H7 (cell line): Measurements from ENCODE around the gene PLEKHD1. TPM values are rescaled to one million over a fixed set of nuclear protein-coding genes. Genes with fewer than 3 reads are reported as not detected.

ENCODE experiments used
- DNase-seq: peaks from one replicate; pipeline ENCODE4 v3.0.0; 2012
- H3K27me3 ChIP-seq: 2 replicates; pipeline ENCODE4 v1.6.0; 2011; ENCODE audit warnings: mild to moderate bottlenecking, low read length; ENCODE audit not compliant: control insufficient read depth, insufficient read depth
- H3K36me3 ChIP-seq: replicated peaks from 2 replicates; pipeline ENCODE4 v1.5.1; 2011; ENCODE audit warnings: low read length; ENCODE audit not compliant: control insufficient read depth, insufficient read depth
- H3K4me3 ChIP-seq: 2 replicates; pipeline ENCODE4 v1.5.1; 2011; ENCODE audit warnings: low read depth, mild to moderate bottlenecking, control low read depth, low read length, moderate library complexity; ENCODE audit not compliant: insufficient read depth
- total RNA-seq: library from RNA; depleted of rRNA; stranded (reverse); fragments of >200 nt; shearing (Covaris generic); gene quantifications from 2 replicates; pipeline ENCODE4 v1.2.3, GENCODE V29; 2014

PLEKHD1 gene
- total RNA-seq, 1 experiment from 2014 or later = 0.10 TPM

DNA sequence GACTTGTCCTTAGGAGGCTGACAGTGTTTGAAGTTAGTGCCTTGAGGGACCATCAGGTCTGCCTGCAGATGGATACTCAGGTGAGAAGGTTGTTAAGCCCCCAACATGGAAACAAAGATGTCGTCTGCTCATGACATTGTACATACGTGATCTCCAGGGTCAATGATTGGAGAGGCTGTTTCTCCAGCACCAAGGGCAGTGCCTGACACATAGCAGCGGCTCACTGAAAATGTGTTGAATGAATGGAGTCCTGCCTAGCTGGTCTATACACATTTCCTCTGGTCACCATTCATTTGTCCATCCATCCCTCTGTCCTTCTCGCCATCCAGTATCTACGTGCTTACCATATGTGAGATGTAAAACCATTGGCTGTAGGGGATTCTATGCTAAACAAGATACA, 83.0 kb downstream of the PLEKHD1 start:
- no peaks in the 10 kb centered on the region for H3K36me3 ChIP-seq
- peaks cover 37% of the 10 kb centered on the region for H3K27me3 ChIP-seq
- DNase-seq = no peak
- H3K4me3 ChIP-seq = no peak overlapping the region

DNA sequence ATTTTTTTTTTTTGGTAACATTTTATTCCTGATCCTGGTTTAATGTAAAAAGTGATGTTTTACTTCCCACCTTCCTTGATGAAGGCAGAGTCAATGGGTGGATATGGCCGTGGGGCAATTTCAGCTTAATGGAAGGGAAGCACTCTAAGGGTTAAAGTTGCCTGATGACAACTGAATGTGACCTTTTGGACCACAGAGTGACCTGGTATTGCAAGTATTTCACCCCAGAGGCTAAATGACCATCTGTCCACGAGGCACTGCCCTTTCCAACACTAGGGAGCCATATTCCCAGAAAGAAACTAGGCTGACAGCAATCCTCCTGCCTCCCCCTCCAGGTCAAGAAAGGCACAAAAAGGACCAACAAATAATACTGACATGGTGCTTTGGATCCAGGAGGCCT, 85.3 kb downstream of the PLEKHD1 start:
- no peak for DNase-seq

DNA sequence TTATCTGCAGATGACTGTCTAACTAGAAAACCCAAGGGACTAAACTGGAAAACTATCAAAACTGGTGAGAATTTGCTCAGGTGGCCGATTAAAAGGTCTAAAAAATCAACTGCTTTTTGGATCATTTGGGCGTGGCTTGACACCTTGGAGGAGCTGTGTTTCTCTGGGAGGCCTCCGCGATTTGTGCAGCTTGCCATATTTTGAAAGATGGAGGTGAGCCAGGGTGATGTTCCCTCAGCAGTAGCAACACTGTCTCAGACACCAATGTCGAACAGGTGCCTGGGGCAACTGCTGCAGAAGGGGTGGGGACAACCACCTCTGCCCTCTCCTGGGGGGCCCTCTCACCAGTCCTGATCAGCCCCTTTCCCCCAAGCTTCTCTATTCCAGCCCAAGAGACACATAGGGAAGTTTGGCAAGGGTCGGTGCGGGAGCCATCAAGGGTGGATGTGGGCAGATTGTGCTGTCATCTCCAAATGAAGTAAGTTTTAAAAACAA, 86.4 kb downstream of the PLEKHD1 start:
- no peaks in the 10 kb centered on the region for H3K36me3 ChIP-seq
- no peak overlapping the region for H3K4me3 ChIP-seq
- H3K27me3 ChIP-seq = peaks cover 55% of the 10 kb centered on the region
- no peak for DNase-seq

More for the DNA sequence above, 85.3 kb downstream of the PLEKHD1 start:
- Histone ChIP-seq H3K4me3 (no peak overlapping the region), H3K27me3 (peaks cover 55% of the 10 kb centered on the region), H3K36me3 (no peaks in the 10 kb centered on the region)

DNA sequence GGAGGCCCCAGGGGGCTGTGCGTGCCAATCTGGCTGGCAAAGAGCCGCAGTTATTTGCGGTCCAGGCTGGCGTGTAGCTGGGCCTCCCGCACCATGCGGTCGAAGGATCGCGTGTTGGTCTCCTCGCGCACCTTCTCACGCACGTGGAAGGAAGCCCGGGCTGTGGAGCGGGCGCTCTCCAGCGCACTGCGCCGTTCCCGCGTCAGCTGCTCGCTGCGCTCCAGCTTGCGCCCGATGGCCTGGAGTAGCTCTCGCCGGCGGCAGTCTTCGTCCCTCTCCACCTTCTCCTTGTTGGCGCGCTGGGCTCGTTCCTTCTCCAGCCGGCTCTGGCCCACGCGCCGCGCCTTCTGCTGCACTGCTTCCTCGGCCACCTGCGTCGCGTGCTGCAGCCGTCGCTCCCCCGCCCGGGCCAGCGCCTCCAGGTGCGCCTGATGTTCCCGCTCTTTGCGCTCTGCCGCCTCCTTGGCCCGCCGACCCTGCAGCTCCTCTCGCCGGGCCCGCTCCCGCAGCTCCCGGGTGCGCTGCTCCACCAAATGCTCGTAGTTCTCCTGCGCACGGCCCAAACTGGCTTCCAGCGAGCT, 87.0 kb downstream of the PLEKHD1 start:
- no peak for DNase-seq
- Histone ChIP-seq H3K36me3 (no peaks in the 10 kb centered on the region), H3K27me3 (peaks cover 55% of the 10 kb centered on the region), H3K4me3 (peak overlapping the region; percentile 23)

DNA sequence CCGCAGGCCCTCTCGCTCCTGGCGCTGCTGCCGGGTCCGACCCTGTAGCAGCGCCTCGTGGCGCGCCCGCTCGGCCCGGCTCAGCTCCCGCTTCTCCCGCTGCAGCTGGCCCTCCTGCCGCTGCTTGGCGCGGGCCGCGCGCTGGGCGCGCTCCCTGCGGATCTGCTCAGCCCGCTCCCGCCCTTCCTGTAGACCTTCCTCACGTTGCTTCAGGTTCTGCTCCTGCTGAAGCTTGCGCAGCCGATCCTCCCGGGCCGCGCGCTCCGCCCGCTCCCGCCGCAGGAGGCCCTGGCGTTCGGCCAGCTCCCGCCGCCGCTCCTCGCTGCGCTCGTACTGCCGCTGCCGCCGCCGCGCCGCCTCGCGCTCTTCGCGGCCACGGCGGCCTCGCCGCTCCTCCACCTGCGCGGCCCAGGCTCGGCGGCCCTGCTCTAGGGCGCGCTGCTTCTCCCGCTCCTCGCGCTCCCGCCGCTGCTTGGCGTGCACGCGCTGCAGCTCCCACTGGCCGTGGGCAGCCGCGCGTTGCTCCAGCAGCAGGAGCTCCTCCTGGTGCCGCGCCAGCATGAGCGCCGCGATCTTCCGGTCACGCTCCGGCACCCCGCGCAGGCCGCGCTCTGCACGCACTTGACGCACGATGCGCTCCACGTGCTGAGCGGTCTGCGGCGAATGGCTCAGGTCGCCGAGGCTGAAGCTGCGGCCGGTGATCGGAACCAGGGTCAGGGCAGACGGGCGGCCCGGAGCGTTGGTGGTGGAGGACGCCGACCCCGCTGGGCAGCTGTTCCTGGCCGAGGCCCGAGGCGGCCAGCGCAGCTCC, 87.7 kb downstream of the PLEKHD1 start:
- DNase-seq = peak; percentile 54
- no peaks in the 10 kb centered on the region for H3K36me3 ChIP-seq
- H3K4me3 ChIP-seq = peak overlapping the region; percentile 23
- peaks cover 55% of the 10 kb centered on the region for H3K27me3 ChIP-seq

DNA sequence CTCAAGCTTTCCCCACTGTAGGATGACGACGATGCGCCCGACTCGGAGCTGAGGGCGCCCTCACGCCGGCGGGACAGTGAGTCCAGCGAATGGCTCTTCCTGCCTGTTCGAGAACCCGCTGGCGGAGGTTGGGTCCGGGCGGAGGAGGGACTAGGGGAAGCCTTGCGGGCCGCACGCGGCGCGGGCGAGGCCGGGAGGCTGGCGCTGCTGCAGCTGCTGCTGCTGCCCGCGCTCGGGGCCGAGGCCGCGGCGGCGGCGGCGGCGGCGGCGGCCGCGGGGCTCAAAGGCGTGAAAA, 88.3 kb downstream of the PLEKHD1 start:
- H3K27me3 ChIP-seq = peaks cover 52% of the 10 kb centered on the region
- peak; percentile 52 for DNase-seq
- H3K36me3 ChIP-seq = no peaks in the 10 kb centered on the region
- no peak overlapping the region for H3K4me3 ChIP-seq

DNA sequence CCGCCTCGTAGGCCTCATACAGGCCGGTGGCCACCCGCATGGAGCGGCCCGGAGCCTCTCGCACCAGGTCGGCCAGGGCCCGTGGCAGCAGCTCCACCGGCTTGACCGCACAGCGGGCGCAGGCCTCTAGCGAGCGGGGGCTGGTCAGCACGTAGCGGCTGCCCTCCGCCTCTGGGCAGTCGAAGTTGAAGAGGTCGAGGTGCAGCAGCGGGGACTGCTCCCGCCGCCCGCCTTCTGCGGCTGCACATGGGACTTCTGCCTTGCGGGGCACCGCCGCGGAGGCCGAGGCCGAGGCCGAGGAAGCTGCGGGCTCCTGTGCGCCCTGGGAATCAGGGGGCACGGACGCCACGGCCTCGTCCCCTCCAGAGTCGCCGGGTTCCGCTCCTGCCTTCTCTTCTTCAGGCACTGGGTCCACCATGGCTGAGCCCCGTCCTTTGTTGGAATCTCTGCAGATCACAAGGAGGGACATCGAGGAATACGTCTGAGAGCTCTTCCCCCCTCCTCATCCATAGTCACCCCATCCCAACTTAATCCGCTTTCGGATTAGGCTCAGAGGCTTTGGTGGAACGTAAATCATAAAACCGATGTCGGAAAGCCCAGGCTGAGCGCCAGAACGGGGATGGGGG, 88.8 kb downstream of the PLEKHD1 start:
- DNase-seq = peak; percentile 56
- Histone ChIP-seq H3K4me3 (no peak overlapping the region), H3K27me3 (peaks cover 52% of the 10 kb centered on the region), H3K36me3 (no peaks in the 10 kb centered on the region)

DNA sequence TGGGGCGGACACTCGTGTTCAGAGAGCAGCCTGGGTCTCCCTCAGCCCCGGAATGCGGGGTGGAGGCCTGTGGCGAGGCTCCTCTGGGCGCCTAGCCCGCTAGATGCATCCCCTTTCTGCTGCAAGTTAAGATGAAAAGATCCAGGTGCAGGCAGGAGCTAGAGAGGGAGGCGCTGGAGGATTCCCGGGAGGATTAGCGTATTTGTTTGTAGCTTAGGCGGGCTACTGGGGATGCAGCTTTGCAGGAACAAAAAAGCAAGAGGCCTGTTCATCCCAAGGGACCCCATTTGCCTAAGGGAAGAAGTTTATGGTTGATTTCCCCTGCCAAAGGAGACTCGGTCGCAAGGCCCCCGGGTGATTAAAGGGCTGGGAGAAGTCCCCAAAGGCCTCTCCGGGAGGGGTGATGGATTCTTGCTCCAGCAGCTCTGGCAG, 89.3 kb downstream of the PLEKHD1 start:
- Histone ChIP-seq H3K4me3 (peak overlapping the region; percentile 42; the same call in 1 of the 2 replicates), H3K27me3 (peaks cover 52% of the 10 kb centered on the region), H3K36me3 (no peaks in the 10 kb centered on the region)

DNA sequence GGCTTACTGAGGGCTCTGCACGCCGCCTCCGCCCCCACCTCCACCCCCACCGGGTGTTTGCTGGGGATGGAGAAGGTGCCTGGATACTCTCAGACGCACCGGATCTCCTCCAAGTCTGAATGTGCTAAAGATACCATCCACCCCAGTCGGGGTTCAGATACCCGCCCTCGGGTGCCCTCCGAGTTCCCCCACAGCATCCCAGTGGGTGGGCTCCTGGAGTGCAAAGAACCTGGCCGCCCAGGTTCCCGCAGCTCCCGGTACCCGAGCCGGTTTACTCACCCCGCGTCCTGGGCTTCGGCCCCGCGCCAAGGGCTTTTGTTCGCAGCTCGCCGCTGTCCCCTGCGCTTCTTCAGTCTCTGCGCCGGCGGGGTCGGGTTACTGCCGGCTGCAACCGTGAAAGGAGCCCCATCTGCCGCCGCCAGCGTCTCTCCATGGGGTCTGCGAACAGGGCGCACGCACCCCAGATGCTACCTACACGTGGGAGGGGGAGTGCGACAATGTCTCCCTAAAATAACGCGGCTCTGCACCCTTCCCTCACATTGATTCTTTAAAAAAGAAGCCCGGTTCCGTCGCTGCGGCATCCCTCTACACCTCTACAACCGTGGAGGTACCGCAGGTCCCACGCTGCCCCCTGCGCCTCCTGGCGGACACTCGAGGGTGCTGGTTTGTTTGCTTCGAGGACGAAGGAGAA, 89.9 kb downstream of the PLEKHD1 start, which contains the start of gene CCDC177:
Gene CCDC177 (minus strand): TSS at position 609 of the 691 bp plus-strand sequence. CDS start 1,249 bp downstream, outside the sequence.
- DNase-seq = peak; percentile 91
- Histone ChIP-seq H3K4me3 (peak within 1 kb of the TSS; percentile 42), H3K27me3 (peaks cover 49% of the 10 kb centered on the region), H3K36me3 (no peaks in the 10 kb centered on the region)

More for the DNA sequence above, 89.3 kb downstream of the PLEKHD1 start:
- DNase-seq = peak; percentile 90

DNA sequence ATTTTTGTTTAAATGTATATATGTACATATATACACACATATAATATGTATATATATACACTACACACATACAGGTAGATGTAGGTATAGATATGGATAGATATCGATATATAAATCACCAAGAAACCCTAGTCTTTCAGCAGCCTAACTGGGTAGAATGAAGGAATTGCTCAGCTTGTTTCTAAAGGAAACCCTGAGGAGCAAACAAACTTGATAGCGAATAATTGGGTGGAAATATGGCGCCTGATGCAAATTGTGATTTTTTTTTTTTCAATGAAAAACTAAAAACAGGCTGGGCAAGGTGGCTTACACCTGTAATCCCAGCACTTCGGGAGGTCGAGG, 90.4 kb downstream of the PLEKHD1 start:
- no peaks in the 10 kb centered on the region for H3K36me3 ChIP-seq

DNA sequence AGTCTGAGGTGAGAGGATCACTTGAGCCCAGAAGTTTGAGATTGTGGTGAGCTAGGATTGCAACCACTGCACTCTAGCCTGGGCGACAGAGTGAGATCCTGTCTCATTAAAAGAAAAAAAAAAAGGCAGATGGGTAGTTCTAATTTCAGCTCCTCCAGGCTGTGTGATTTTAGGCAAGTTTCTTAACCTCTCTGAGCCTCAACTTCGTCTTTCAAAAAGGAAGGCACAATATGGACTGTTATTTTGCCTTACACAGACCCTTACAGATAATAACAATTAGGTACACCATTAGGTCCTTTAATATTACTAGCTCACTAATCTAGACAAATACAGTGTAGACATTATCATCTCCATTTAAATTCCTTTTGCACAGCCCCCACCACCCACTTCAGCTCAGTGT, 94.9 kb downstream of the PLEKHD1 start:
- Histone ChIP-seq H3K4me3 (no peak overlapping the region), H3K27me3 (peaks cover 2% of the 10 kb centered on the region), H3K36me3 (no peaks in the 10 kb centered on the region)
- DNase-seq = no peak

More for the DNA sequence above, 90.4 kb downstream of the PLEKHD1 start:
- no peak for DNase-seq
- Histone ChIP-seq H3K27me3 (peaks cover 45% of the 10 kb centered on the region), H3K4me3 (no peak overlapping the region)

DNA sequence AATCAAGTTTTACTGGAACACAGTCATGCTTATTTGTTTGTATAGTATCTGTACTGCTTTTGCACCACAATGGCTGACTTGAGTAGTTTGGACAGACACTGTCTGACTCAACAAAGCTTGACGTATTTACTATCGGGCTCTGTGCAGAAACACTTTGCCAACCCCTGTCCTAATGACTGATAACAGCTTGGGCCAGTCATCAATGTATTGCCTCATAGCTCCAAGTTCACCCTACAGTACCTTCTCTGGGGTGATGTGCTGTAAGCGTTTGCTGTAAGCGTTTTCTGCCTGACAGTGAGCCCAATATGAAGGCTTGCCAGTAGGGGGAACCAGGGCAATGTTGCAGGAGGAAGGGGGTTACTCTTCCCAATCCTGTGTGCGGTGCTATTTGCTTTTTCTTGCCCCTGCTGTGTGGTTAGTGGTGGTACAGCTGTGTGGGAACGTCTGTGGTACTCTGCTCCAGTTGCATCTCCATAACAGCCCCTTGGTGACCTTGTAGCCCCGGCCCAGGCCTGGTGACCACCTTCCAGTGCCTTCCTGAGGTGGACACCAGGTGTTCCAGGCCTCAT, 95.6 kb downstream of the PLEKHD1 start:
- DNase-seq = peak; percentile 71
- no peaks in the 10 kb centered on the region for H3K36me3 ChIP-seq
- no peak overlapping the region for H3K4me3 ChIP-seq
- H3K27me3 ChIP-seq = no peaks in the 10 kb centered on the region; the same call in 1 of the 2 replicates
